GM18508 (cell line): Measurements from ENCODE around the gene ELL.
"Not testable (repeated sequence)": the region's sequence is repeated elsewhere in the genome, so short reads cannot be mapped to it uniquely, and the experiment has no call there.

Source experiments
- ATAC-seq: cut with Tn5 transposase; IDR thresholded peaks from one replicate; pipeline ENCODE4 v1.9.1; 2021; ENCODE audit warnings: moderate number of reproducible peaks; ENCODE audit not compliant: insufficient read depth, unreplicated experiment

ELL gene

DNA sequence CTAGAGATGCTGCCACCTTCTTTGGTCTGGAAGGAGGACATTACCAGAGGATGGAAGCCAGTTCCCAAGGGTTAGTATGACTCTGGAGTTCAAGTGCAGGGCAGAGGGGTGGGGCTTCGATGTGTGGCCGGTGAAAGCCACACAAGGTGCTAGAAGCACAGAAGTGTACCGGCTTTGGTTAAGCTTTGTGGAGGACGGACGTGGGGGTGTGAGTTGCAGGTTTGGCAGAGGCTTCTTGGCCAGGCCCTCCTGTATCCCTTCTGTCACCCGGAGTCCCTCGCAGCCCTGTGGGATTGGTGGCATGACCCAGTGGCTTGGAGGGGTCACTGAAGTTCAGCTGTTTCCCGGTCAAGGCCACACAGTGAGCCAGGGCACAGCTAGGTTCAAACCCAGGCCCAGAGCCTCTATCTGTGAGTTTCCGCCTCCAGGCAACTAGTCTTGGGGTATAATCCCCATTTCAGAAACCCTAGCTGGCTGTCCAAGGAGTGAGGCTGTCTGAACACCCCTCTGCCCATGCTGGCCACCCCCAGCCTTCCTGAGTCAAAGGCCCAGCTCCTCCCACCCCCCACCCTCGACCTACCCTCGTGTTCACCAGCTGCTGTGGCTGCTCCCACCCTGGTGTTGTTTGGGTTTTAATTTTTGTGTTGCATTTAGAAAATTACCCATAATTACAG is 107.2 kb downstream of the ELL start:
- ATAC-seq: no peak

DNA sequence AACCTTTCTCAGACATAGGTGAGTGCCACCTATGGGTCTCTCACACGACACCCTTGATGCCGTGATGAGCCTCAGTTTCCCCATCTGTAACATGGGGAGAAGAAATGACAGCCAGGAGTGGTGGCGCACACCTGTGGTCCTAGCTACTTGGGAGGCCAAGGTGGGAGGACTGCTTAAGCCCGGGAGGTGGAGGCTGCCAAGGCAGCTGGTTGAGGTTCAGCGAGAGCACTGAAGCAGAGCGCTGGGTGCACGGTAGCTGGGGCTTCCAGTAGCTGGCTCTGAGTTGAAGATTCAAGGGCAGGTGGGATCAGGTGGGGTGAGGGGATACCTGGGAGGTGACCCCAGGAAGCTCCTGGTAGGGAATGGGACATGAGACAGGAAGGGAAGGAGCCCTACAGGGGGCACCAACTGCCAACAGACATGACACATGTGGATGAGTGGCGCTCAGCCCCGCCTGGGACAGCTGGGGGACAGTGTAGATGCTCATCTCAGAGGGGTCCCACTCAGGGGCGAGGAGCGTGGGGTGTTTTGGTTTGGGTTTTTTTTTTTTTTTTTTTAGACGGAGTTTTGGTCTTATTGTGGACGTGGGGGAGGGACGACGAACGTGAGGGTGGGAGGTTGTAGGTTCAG is 109.1 kb downstream of the ELL start:
- ATAC-seq: no peak

DNA sequence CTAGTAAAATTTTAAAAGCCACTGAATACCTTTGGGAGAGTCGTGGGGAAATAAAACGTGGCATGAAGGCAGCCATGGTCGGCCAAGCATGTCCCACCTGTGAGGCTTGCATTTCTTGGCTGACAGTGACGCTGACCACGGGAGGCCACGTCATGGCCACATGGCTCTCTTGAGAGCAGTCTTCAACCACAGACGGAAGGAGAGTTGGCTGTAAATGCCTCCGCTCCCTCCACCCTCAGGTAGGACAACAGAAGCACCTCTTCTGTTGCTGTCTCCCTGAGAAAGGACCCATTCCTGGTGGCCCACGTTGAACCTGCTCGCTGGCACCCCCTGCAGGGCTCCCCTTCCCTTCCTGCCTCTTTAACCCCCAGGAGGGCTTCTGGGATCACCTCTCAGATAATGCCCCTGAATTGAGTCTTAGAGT is 113.8 kb downstream of the ELL start:
- no peak for ATAC-seq

DNA sequence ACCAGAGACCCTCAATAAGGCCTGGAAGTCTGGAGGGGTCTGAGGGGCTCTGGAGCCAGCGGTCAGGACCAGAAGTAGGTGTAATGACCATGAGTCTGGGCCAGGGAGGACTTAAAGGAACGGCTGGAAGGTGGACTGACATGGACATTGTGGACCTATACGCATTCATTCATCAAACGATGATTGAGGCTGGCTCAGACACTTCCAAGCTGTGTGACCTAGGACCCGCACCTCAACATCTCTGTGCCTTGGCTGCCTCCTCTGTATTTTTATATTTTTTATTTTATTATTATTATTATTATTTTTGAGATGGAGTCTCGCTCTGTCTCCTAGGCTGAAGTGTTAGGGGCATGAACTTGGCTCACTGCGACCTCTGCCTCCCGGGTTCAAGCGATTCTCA is 115.1 kb downstream of the ELL start:
- ATAC-seq: no peak

DNA sequence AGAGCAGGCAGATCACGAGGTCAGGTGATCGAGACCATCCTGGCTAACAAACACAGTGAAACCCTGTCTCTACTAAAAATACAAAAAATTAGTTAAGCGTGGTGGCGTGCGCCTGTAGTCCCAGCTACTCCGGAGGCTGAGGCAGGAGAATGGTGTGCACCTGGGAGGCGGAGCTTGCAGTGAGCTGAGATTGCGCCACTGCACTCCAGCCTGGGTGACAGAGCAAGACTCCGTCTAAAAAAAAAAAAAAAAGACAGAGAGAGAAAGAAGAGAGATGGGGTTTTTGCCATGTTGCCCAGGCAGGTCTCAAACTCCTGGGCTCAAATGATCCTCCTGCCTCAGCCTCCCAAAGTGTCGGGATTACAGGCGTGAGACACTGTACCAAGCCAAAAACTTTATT is 116.1 kb downstream of the ELL start:
- ATAC-seq: not testable (repeated sequence)

DNA sequence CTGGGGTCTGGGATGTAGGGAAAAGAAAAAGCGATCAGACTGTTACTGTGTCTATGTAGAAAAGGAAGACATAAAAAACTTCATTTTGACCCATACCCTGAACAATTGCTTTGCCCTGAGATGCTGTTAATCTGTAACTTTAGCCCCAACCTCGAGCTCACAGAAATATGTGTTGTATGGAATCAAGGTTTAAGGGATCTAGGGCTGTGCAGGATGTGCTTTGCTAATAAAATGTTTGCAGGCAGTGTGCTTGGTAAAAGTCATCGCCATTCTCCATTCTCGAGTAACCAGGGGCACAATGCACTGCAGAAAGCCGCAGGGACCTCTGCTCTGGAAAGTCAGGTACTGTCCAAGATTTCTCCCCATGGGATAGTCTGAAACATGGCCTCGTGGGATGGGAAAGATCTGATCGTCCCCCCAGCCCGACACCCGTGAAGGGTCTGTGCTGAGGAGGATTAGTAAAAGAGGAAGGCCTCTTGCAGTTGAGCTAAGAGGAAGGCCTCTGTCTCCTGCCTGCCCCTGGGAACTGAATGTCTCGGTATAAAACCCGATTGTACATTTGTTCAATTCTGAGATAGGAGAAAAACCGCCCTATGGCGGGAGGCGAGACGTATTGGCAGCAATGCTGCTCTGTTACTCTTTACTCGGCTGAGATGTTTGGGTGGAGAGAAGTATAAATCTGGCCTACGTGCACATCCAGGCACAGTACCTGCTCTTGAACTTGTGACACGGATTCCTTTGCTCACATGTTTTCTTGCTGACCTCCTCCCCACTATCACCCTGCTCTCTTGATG is 119.2 kb downstream of the ELL start:
- not testable (repeated sequence) for ATAC-seq

DNA sequence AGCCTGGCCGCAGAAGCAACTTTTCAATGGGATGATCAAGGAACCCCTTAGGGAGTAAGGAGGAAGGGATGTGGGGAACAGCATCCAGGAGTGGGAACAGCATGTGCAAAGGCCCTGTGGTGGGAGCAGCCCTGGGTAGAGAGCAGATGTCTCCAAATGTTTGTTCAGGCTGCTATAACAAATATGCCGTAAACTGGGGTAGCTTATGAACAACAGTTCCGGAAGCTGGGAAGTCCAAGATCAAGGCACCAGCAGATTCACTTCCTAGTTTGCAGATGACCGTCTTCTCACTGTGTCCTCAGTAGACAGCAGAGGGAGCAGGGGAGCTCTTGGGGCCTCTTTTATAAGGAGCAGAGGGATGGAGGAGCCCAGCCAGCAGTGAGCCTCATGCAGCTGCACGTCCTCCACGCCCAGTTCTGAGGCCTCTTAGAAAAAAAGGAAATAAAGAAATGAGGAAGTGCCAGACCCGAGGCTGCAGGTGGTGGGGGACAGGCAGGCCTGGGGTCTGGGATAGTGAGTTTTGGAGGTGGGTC is 120.2 kb downstream of the ELL start:
- no peak for ATAC-seq

DNA sequence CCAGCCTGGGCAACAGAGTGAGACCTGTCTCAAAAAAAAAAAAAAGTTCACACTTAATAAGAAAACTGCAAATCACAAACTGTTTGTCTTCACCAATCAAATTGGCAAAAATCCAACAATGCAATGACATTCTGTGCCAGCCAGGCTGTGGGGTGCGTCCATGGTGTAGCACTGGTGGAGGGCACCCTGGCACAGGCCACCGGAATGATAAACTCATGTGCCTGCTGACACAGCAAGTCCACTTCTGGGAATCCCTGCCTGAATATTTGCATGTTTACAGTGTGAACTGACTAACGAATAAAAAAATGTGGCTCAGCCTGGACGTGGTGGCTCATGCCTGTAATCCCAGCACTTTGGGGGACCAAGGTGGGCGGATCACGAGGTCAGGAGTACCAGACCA is 122.9 kb downstream of the ELL start:
- ATAC-seq: no peak

DNA sequence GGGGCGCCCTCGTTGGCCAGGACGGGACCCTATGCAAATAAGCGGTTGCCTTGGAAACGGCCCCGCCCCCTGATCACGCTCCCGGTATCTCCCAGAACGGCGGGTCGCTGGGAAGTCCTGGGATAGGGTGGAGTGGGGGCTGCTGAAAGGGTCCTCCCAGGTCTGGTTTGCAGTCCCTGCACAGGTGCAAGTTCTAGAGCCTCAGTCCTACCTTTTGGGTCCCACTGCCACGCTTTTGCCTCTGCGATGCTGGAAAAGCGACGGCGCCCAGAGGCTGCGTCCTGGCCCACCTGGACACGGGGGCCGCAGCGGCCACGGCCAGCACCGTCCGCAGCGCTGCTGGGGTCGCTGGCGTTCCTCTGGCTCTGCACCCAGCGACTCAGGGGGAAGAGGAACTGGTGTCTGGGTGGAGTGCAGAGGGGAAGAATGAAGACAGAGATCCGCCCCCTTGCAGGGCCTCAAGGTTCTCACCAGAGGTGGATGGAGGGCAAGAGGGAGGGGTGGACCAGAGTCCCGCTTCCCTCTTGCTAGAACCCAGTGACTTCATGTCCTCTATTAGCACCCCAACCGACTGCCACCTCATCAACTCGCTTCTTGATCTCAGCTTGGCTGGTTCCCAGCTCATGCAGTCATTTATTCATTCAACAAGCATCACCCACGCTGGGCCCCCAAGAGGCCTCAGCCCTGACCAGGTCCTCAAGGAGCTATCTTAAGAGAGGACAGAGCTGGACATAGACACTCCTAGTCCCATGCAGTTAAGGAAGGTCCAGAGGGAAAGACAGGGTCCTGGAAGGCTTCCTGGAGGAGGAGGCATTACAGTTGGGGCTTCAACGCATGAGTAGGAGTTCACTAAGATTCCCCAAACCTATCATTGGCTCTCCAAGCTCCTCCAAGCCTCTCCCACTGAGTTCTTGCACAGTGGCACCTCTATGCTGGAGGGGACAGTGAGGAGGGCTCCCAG is 124.3 kb downstream of the ELL start, which contains the start of gene LRRC25:
LRRC25 (minus strand) TSS at position 381 of the 961 bp plus-strand sequence. CDS start 659 bp downstream, outside the sequence.
- ATAC-seq: no peak

DNA sequence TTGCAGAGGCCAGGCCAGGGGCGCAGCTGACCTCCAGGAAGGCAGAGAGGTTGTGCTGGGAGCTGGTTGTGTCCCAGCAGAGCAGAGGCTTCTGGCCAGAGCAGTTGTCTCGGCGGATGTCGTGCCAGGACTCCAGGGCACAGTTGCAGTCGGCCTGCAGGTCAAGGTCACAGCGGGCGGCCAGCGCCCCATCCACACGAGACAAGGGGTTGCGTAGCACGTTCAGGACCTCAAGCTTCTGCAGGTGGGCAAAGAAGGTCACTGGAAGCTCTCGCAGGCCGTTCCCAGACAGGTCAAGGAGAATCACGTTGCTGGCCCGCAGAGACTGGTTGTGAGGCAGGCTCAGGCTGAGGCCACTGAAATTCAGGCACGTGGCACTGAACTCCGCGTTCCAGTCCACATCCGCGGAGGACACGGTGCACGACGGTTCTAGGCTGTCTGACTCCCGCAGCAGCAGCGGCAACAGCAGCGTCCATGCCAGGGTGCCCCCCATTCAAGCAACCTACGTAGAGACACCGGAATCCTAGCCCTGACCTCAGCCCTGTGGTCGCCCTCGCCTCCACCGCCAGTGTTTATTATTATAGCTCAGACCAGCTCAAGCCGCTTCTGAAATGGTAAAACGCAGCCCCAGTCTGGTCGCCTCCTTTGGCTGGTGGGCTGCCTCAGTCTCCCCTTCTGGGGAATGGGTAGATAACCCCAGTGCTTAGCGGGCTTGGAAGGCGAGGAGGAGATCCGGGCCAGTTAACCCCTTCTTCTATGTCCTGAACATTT is 125.2 kb downstream of the ELL start:
- no peak for ATAC-seq

DNA sequence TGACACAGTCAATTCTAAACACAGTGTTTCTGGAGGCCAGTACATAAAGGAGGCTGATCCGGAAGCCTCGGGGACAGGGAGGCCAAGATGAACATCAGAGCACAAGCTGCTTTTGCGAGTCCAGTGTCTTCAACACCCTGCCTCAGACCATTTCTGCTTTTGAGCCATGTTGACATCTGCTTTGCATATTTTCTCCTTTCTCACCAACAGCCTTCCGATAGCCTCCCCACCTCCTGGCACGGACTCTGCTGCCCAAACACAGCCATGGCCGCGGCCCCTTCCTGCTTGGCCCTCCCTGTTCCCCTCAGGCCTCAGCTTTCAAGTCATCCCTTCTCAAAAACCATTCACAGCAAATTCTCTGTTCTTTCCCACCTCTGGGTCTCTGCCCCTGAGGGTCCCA is 128.0 kb downstream of the ELL start:
- no peak for ATAC-seq

DNA sequence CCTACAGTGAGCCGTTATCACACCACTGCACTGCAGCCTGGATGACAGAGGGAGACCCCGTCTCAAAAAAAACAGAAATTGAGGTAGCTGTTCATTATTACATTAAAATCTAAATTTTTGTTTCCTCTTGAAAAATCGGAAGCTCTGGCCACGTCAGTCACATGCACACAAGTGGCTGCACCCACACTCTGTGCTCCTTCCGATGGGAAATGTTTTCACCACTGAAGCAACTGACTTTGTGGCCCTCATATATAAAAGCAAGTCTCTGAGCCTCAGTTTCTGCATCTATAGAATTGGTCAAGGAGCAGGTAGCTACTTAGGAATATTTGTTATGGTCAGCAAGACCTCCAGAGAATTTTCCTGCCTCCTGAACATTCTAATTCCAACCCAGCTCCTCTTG is 128.9 kb downstream of the ELL start:
- no peak for ATAC-seq
